GM23338 (cell line): ENCODE results near the gene NDUFA11. TPM values are rescaled to one million over a fixed set of nuclear protein-coding genes. Genes with fewer than 3 reads are reported as not detected.

ENCODE experiments used
- ATAC-seq: fragments of 200-7000 bp; cut with Tn5 transposase; 3 replicates; pipeline ENCODE4 v1.9.1; 2020
- DNase-seq: peaks from one replicate; pipeline ENCODE4 v3.0.0-alpha.2; 2015; ENCODE audit warnings: low spot score
- H2AFZ ChIP-seq: fragments of 200-600 bp; sonication (generic); 2 replicates; pipeline ENCODE4 v1.8.0; 2016; ENCODE audit warnings: antibody characterized with exemption, mild to moderate bottlenecking, moderate library complexity
- H3F3A ChIP-seq: fragments of 200-600 bp; sonication (generic); replicated peaks from 2 replicates; pipeline ENCODE4 v1.8.0; 2017; ENCODE audit warnings: antibody characterized with exemption, mixed run types, low read depth
- H3K27ac ChIP-seq: fragments of 200-600 bp; sonication (generic); 2 replicates; pipeline ENCODE4 v1.6.1; 2016; ENCODE audit warnings: low read depth
- H3K27me3 ChIP-seq: fragments of 200-600 bp; sonication (generic); 2 replicates; pipeline ENCODE4 v1.8.0; 2016; ENCODE audit warnings: mild to moderate bottlenecking, mixed run types, moderate library complexity; ENCODE audit not compliant: insufficient read depth
- H3K36me3 ChIP-seq: fragments of 200-600 bp; sonication (generic); 2 replicates; pipeline ENCODE4 v1.8.0; 2016; ENCODE audit warnings: mild to moderate bottlenecking; ENCODE audit not compliant: insufficient read depth
- H3K4me1 ChIP-seq: fragments of 200-600 bp; sonication (generic); 2 replicates; pipeline ENCODE4 v1.8.0; 2016; ENCODE audit warnings: mild to moderate bottlenecking, moderate library complexity; ENCODE audit not compliant: insufficient read depth
- H3K4me2 ChIP-seq: fragments of 200-600 bp; sonication (generic); 2 replicates; pipeline ENCODE4 v1.7.1; 2017; ENCODE audit warnings: mixed run types
- H3K4me3 ChIP-seq: fragments of 200-600 bp; sonication (generic); 2 replicates; pipeline ENCODE4 v1.6.1; 2016; ENCODE audit warnings: mixed run types
- H3K79me2 ChIP-seq: fragments of 200-600 bp; sonication (generic); replicated peaks from 2 replicates; pipeline ENCODE4 v1.8.0; 2017; ENCODE audit warnings: mild to moderate bottlenecking; ENCODE audit not compliant: insufficient read depth
- H3K9me2 ChIP-seq: fragments of 200-600 bp; sonication (generic); 2 replicates; pipeline ENCODE4 v1.8.0; 2017; ENCODE audit not compliant: insufficient read depth
- H4K20me1 ChIP-seq: fragments of 200-600 bp; sonication (generic); replicated peaks from 2 replicates; pipeline ENCODE4 v1.8.0; 2017; ENCODE audit warnings: mild to moderate bottlenecking; ENCODE audit not compliant: insufficient read depth
- H3K27ac Mint-ChIP-seq: 2 replicates; pipeline ENCODE4 v1.8.0; 2020; ENCODE audit warnings: inconsistent platforms, mild to moderate bottlenecking, moderate library complexity, mixed read lengths
- H3K27me3 Mint-ChIP-seq: 3 replicates; pipeline ENCODE4 v1.8.0; 2022; ENCODE audit warnings: low read depth, mild to moderate bottlenecking, moderate library complexity, mixed read lengths, inconsistent platforms; ENCODE audit not compliant: insufficient read depth, poor library complexity
- H3K36me3 Mint-ChIP-seq: 3 replicates; pipeline ENCODE4 v1.8.0; 2021; ENCODE audit warnings: low read depth, mild to moderate bottlenecking, inconsistent platforms, moderate library complexity, mixed read lengths
- H3K4me1 Mint-ChIP-seq: 3 replicates; pipeline ENCODE4 v1.8.0; 2020; ENCODE audit warnings: mild to moderate bottlenecking, inconsistent platforms, mixed read lengths
- H3K4me3 Mint-ChIP-seq: 3 replicates; pipeline ENCODE4 v1.8.0; 2021; ENCODE audit warnings: moderate library complexity, mild to moderate bottlenecking, inconsistent platforms, mixed read lengths
- H3K9me3 Mint-ChIP-seq: 3 replicates; pipeline ENCODE4 v1.8.0; 2020; ENCODE audit warnings: moderate library complexity, mild to moderate bottlenecking, inconsistent platforms, mixed read lengths
- CREB1 ChIP-seq: fragments of 250-450 bp; sonication (Bioruptor Pico); IDR thresholded peaks from 2 replicates; pipeline ENCODE4 v1.5.0; 2020; ENCODE audit warnings: low read depth, mild to moderate bottlenecking, moderate library complexity
- CTCF ChIP-seq, 2 experiments: fragments of 200-600 bp in 1 of 2; sonication (generic) in 1 of 2; conservative IDR thresholded peaks; 2 replicates each; pipeline versions ENCODE4 v1.5.1 to v1.6.1; 2016 to 2017; ENCODE audit warnings: antibody characterized with exemption in 2 of 2, low read depth in 2 of 2, mild to moderate bottlenecking in 2 of 2, moderate library complexity in 1 of 2
- ETS1 ChIP-seq: IDR thresholded peaks from 2 replicates; pipeline ENCODE4 v1.6.1; 2016; ENCODE audit warnings: antibody characterized with exemption
- EZH2 ChIP-seq: fragments of 200-600 bp; sonication (generic); IDR thresholded peaks from one replicate; pipeline ENCODE4 v1.8.0; 2017; ENCODE audit warnings: antibody characterized with exemption, mild to moderate bottlenecking, low read depth; ENCODE audit not compliant: unreplicated experiment
- EZH2phosphoT487 ChIP-seq: fragments of 200-600 bp; sonication (generic); IDR thresholded peaks from one replicate; pipeline ENCODE4 v1.8.1; 2018; ENCODE audit warnings: antibody characterized with exemption; ENCODE audit not compliant: unreplicated experiment
- JUNB ChIP-seq: IDR thresholded peaks from one replicate; pipeline ENCODE4 v1.6.1; 2016; ENCODE audit warnings: antibody characterized with exemption; ENCODE audit not compliant: unreplicated experiment
- NANOG ChIP-seq: IDR thresholded peaks from 2 replicates; pipeline ENCODE4 v1.6.1; 2016; ENCODE audit warnings: antibody characterized with exemption, borderline replicate concordance
- POLR2AphosphoS5 ChIP-seq: IDR thresholded peaks from 2 replicates; pipeline ENCODE4 v1.6.1; 2016; ENCODE audit warnings: antibody characterized with exemption, low read depth
- REST ChIP-seq: IDR thresholded peaks from one replicate; pipeline ENCODE4 v1.6.1; 2018; ENCODE audit warnings: antibody characterized with exemption; ENCODE audit not compliant: unreplicated experiment
- STAT1 ChIP-seq: IDR thresholded peaks from one replicate; pipeline ENCODE4 v1.6.1; 2016; ENCODE audit warnings: antibody characterized with exemption; ENCODE audit not compliant: unreplicated experiment
- ZNF114 ChIP-seq: fragments of 250-450 bp; sonication (Bioruptor Pico); IDR thresholded peaks from 2 replicates; pipeline ENCODE4 v1.5.0; 2020; ENCODE audit warnings: mild to moderate bottlenecking, moderate library complexity
- ZNF331 ChIP-seq: fragments of 250-450 bp; sonication (Bioruptor Pico); IDR thresholded peaks from 2 replicates; pipeline ENCODE4 v1.5.0; 2020; ENCODE audit warnings: low read depth, mild to moderate bottlenecking, moderate library complexity
- ZNF462 ChIP-seq: fragments of 250-450 bp; sonication (Bioruptor Pico); IDR thresholded peaks from 2 replicates; pipeline ENCODE4 v1.5.0; 2020; ENCODE audit warnings: mild to moderate bottlenecking, moderate library complexity
- polyA plus RNA-seq: library from polyadenylated mRNA; unstranded; fragments of >200 nt; fragmentation: Nextera tagmentation; extraction: Ambion mirVana; gene quantifications from 2 replicates; pipeline ENCODE4 v1.2.1, GENCODE V29; 2016
- total RNA-seq: library from RNA; depleted of rRNA; stranded (reverse); fragments of >200 nt; shearing (Covaris generic); gene quantifications from 2 replicates; pipeline ENCODE4 v1.2.3, GENCODE V29; 2014

The NDUFA11 gene
- total and polyA plus RNA-seq, 2 experiments from 2014 or later = 171 to 523 TPM

GRCh38 chr19:5891938-5892771, 11.4 kb downstream of the NDUFA11 start:
- no peaks in the 10 kb centered on the region for H3K9me2 ChIP-seq
- H3K27ac ChIP-seq = no peak overlapping the region
- H3F3A ChIP-seq = no peaks in the 10 kb centered on the region
- H3K36me3 ChIP-seq = no peaks in the 10 kb centered on the region
- peak overlapping the region; percentile 51 for H3K4me2 ChIP-seq
- Mint-ChIP-seq H3K4me1 (no peaks in the 10 kb centered on the region; the same call in 1 of the 3 replicates), H3K27me3 (peaks cover 8% of the 10 kb centered on the region), H3K27ac (no peak overlapping the region), H3K4me3 (no peak overlapping the region), H3K36me3 (peaks cover 5% of the 10 kb centered on the region), H3K9me3 (no peaks in the 10 kb centered on the region)
- no peaks in the 10 kb centered on the region for H3K79me2 ChIP-seq
- H3K4me3 ChIP-seq = peak overlapping the region; percentile 28; the same call in 1 of the 2 replicates
- no peak overlapping the region for H2AFZ ChIP-seq
- no peaks in the 10 kb centered on the region for H3K27me3 ChIP-seq
- H4K20me1 ChIP-seq = no peaks in the 10 kb centered on the region; the same call in 1 of the 2 replicates
- peak; percentile 70 to 88 for TF ChIP-seq CTCF (conservative IDR thresholded peaks at IDR 0.05; ENCODE audit: low read depth in 2 of 2)
- no peak for TF ChIP-seq REST
- TF ChIP-seq ETS1 = no peak
- TF ChIP-seq ZNF114 (CRISPR knock-in tag) = no peak
- TF ChIP-seq ZNF331 = no peak
- TF ChIP-seq NANOG = no peak
- TF ChIP-seq CREB1 = no peak
- no peak for TF ChIP-seq EZH2phosphoT487
- TF ChIP-seq EZH2 = no peak
- no peak for TF ChIP-seq ZNF462 (CRISPR knock-in tag)
- TF ChIP-seq JUNB = no peak
- no peak for TF ChIP-seq STAT1
- TF ChIP-seq POLR2AphosphoS5 = peak; percentile 62
- ATAC-seq = peak; percentile 66
- H3K4me1 ChIP-seq = peaks cover 4% of the 10 kb centered on the region; the same call in 1 of the 2 replicates
- DNase-seq = peak; percentile 66
